ENCODE data around the gene EIF1AD. TPM values are rescaled to one million over a fixed set of nuclear protein-coding genes. Genes with fewer than 3 reads are reported as not detected.
"Not testable (repeated sequence)": the region's sequence is repeated elsewhere in the genome, so short reads cannot be mapped to it uniquely, and the experiment has no call there.

The EIF1AD gene
- total RNA-seq, 4 donors from 2014 or later = 29.3 to 35.0 (median 30.7) TPM

DNA sequence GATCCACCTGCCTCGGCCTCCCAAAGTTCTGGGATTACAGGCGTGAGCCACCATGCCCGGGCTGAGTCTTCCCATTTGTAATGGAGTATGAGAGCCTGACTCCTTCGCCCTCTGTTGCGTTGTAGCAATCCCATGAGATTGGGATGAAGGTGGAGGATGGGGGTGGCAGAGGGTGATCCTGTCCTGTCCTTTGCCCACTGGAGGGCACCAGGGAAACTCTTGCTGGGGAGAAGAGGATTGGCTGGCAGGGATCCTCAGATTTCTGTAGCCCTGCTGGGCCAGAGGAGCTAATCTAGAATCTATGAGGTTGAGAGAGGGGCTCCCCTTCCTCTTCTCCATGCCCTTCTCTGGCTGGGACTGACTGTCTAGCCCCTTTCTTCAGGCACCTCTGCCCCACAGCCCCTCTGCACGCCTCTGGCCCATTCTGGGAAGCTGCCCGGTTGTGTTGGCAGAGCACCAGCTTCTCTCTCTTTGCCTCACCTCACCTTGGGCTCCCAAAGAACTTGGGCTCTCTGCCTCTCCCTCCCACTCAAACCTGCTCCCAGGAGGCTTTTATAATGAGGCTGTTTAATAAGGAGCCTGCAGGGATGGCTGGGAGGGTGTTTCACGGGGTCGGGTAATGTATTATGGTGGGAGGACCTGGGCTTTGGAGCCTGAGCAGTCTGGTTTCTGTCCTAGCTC is 33.8 kb upstream of the EIF1AD start:
- no peak for ATAC-seq
- WGBS, 2 donors (ENCODE audit: low coverage in 1 of 2) = 40 to 100% methylated on average over 1 to 3 of the region's 9 CpGs
- peaks cover 24% of the 10 kb centered on the region for H3K27me3 ChIP-seq
- TF ChIP-seq, protein P1, sequence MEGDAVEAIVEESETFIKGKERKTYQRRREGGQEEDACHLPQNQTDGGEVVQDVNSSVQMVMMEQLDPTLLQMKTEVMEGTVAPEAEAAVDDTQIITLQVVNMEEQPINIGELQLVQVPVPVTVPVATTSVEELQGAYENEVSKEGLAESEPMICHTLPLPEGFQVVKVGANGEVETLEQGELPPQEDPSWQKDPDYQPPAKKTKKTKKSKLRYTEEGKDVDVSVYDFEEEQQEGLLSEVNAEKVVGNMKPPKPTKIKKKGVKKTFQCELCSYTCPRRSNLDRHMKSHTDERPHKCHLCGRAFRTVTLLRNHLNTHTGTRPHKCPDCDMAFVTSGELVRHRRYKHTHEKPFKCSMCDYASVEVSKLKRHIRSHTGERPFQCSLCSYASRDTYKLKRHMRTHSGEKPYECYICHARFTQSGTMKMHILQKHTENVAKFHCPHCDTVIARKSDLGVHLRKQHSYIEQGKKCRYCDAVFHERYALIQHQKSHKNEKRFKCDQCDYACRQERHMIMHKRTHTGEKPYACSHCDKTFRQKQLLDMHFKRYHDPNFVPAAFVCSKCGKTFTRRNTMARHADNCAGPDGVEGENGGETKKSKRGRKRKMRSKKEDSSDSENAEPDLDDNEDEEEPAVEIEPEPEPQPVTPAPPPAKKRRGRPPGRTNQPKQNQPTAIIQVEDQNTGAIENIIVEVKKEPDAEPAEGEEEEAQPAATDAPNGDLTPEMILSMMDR (IDR thresholded peaks at IDR 0.05) = no peak
- TF ChIP-seq POLR2A (IDR thresholded peaks at IDR 0.05) (no peak), EP300 (IDR thresholded peaks at IDR 0.05) (no peak), POLR2AphosphoS5 (IDR thresholded peaks at IDR 0.05) (no peak)
- no peaks in the 10 kb centered on the region for H3K9me3 ChIP-seq
- H3K27ac ChIP-seq = no peak overlapping the region
- H3K36me3 ChIP-seq = no peaks in the 10 kb centered on the region
- no peaks in the 10 kb centered on the region for H3K4me1 ChIP-seq
- no peak overlapping the region for H3K4me3 ChIP-seq

DNA sequence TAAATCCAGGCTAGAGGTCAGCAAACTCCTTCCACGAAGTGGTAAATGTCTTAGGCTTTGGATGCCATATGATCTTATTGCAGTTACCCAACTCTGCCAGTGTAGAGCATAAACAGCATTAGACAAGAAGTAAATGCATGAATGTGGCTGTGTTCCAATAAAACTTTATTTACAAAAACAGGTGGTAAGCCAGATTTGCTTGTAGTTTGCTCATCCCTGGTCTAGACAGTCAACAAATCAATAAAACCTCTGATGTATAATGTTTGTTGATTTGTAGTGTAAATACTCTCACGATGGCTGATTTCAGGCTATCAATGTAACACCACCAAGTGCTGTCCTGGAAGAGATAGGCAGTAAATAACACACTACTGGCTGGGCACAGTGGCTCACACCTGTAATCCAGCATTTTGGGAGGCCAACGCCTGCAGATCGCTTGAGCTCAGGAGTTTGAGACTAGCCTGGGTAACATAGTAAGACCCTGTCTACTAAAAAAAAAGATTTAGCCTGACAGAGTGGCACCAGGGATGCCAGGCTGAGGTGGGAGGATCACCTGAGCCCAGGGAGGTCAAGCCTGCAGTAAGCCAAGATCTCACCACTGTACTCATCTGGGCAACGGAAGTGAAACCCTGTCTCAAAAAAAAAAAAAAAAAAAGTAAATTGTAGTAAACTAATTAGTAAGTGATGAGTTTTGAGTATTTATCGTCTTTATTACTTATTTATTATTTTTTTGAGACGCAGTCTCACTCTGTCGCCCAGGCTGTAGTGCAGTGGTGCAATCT is 31.2 kb upstream of the EIF1AD start:
- Histone ChIP-seq H3K27me3 (peaks cover 20% of the 10 kb centered on the region), H3K27ac (no peak overlapping the region), H3K4me3 (no peak overlapping the region), H3K36me3 (no peaks in the 10 kb centered on the region), H3K4me1 (no peaks in the 10 kb centered on the region), H3K9me3 (no peaks in the 10 kb centered on the region)
- ATAC-seq = no peak
- WGBS, 2 donors (ENCODE audit: low coverage in 1 of 2) = 75 to 90% methylated on average over 7 of the region's 8 CpGs
- TF ChIP-seq, protein P1 (IDR thresholded peaks at IDR 0.05) = no peak
- TF ChIP-seq POLR2A (IDR thresholded peaks at IDR 0.05) (no peak), EP300 (IDR thresholded peaks at IDR 0.05) (no peak), POLR2AphosphoS5 (IDR thresholded peaks at IDR 0.05) (no peak)

DNA sequence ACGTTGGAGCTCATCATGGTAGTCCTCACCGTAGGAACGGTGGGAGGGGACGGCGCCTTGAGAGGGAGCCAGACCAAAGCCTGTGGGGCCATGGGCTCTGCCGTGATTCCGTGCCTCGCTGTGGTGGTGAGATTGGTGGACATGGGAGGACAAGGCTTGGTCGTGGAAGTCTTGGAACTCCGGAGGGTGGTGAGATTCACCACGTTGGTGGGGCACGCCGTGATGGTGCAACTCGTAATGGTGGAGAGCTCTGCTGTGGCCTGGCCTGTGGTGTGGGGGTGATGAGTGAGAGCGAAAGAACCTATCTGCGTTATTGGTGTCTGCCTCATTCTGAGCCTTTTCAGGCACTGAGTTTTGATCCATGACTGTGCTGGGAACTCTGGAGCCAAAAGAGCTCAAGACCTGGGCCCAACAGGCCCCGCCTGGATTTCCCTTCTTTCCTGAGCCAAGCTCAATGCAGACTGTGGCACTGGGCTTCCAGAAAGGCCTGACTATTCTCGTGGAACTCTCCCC is 24.1 kb upstream of the EIF1AD start, which contains the start of gene CATSPER1:
Gene CATSPER1, minus strand, starts transcription at position 463 of the 513 bp plus-strand sequence. Its CDS starts 100 bp downstream, at position 363.
- H3K4me3 ChIP-seq = no peak within 1 kb of the TSS
- peaks cover 0 to 13% (median 6%) of the 10 kb centered on the region in 3 donors for H3K4me1 ChIP-seq
- H3K36me3 ChIP-seq = no peaks in the 10 kb centered on the region
- ATAC-seq = no peak
- H3K27me3 ChIP-seq = peaks cover 9% of the 10 kb centered on the region
- no peak within 1 kb of the TSS for H3K27ac ChIP-seq
- TF ChIP-seq, protein P1 (IDR thresholded peaks at IDR 0.05) = no peak
- no peak for TF ChIP-seq POLR2A (IDR thresholded peaks at IDR 0.05)
- no peak for TF ChIP-seq POLR2AphosphoS5 (IDR thresholded peaks at IDR 0.05)
- TF ChIP-seq EP300 (IDR thresholded peaks at IDR 0.05) = no peak
- no peaks in the 10 kb centered on the region for H3K9me3 ChIP-seq
- 79 to 94% methylated on average over 7 to 10 of the region's 18 CpGs for WGBS, 2 donors (ENCODE audit: low coverage in 1 of 2)

DNA sequence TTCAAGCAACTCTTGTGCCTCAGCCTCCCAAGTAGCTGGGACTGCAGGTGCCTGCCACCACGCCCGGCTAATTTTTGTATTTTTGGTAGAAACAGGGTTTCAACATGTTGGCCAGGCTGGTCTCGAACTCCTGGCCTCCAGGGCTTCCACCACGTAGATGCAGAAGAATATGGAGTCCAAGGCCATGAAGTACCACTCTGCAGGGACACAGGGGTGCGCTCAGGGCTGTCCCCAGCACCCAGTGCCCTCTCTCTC is 21.2 kb upstream of the EIF1AD start:
- not testable (repeated sequence) for H3K9me3 ChIP-seq, H3K4me3 ChIP-seq, ATAC-seq, H3K27ac ChIP-seq, H3K36me3 ChIP-seq
- no CpG with 5 or more reads among the region's 5 CpGs for WGBS, 2 donors (ENCODE audit: low coverage in 1 of 2)
- H3K4me1 ChIP-seq = peaks cover 0 to 13% (median 6%) of the 10 kb centered on the region in 3 donors
- peaks cover 13% of the 10 kb centered on the region for H3K27me3 ChIP-seq

DNA sequence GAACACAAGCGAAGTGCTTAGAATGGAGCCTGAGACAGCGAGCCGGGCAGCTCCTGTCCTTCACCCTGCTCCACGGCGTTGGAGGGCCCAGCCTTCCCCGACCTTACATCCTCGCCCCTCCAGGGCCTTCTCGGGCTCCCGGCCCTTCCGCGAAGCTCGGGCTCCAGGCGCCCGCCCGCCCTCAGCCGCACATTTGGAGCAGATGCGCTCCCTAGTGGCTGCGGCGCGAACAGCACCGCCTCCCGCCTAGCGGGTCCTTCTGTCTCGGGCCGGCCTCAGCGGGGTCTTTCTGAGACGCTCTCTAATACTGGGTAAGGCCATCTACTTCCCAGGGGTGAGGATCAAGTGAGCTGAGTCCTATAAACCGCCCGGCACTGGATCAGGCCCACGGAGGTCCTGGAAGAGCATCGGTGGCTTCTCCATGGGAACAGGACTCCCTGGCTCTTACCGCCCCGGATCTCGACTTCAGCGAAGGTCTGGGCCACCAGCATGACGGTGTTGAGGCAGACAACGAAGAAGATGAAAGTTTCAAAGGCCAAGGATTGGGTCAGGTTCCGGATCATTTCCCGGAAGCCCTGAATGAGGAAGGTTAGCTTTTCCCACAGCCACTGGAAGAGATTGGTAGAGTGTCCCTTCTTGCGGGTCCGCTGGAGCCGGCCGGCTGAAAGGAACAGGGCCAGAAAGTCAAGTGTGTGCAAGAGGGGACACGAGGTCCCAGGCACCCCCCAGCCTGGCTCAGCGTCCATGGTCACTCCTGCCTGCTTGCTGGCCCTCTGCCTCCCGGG is 20.6 kb upstream of the EIF1AD start:
- H3K27me3 ChIP-seq = peaks cover 13% of the 10 kb centered on the region
- H3K9me3 ChIP-seq = no peaks in the 10 kb centered on the region
- whole genome bisulfite sequencing, 2 donors (ENCODE audit: low coverage in 1 of 2) = 0 to 35% methylated on average over 2 to 10 of the region's 46 CpGs
- peak; percentile 86 for ATAC-seq
- H3K36me3 ChIP-seq = no peaks in the 10 kb centered on the region
- TF ChIP-seq POLR2AphosphoS5 (IDR thresholded peaks at IDR 0.05) = no peak
- TF ChIP-seq, protein P1 (IDR thresholded peaks at IDR 0.05) = peak in 3 of 4 experiments; percentile 89 to 97 (median 90)
- H3K4me3 ChIP-seq = peak overlapping the region in 1 of 2 donors; percentile 24
- no peak overlapping the region for H3K27ac ChIP-seq
- H3K4me1 ChIP-seq = peaks cover 0 to 13% (median 6%) of the 10 kb centered on the region in 3 donors
